ENCODE results near the gene PLEKHO2.

PLEKHO2 gene

GRCh38 chr15:64894395-64895056 lies 52.8 kb downstream of the PLEKHO2 start:
- DNase-seq (ENCODE audit: low read depth): peak; percentile 56

GRCh38 chr15:64895285-64896065 lies 53.8 kb downstream of the PLEKHO2 start:
- DNase-seq (ENCODE audit: low read depth): no peak

GRCh38 chr15:64896371-64897069 lies 54.8 kb downstream of the PLEKHO2 start:
- DNase-seq (ENCODE audit: low read depth): no peak

GRCh38 chr15:64897345-64897985 lies 55.8 kb downstream of the PLEKHO2 start:
- no peak for DNase-seq (ENCODE audit: low read depth)

GRCh38 chr15:64898406-64898805 lies 56.7 kb downstream of the PLEKHO2 start:
- no peak for DNase-seq (ENCODE audit: low read depth)

GRCh38 chr15:64901141-64901540 lies 59.4 kb downstream of the PLEKHO2 start:
- no peak for DNase-seq (ENCODE audit: low read depth)

GRCh38 chr15:64901914-64902313 lies 60.2 kb downstream of the PLEKHO2 start:
- no peak for DNase-seq (ENCODE audit: low read depth)

- DNase-seq (ENCODE audit: low read depth): no peak
These were observed 61.1 kb downstream of the PLEKHO2 start for GRCh38 chr15:64902863-64903262.

GRCh38 chr15:64903326-64903950 lies 61.7 kb downstream of the PLEKHO2 start:
- no peak for DNase-seq (ENCODE audit: low read depth)

GRCh38 chr15:64904189-64904588 lies 62.5 kb downstream of the PLEKHO2 start:
- DNase-seq (ENCODE audit: low read depth): no peak

- DNase-seq (ENCODE audit: low read depth): peak; percentile 68
These were observed 63.6 kb downstream of the PLEKHO2 start for GRCh38 chr15:64905119-64905831.

GRCh38 chr15:64905941-64906340 lies 64.2 kb downstream of the PLEKHO2 start:
- DNase-seq (ENCODE audit: low read depth): no peak

- no peak for DNase-seq (ENCODE audit: low read depth)
These were observed 64.7 kb downstream of the PLEKHO2 start for GRCh38 chr15:64906402-64906801.

GRCh38 chr15:64907991-64908390 lies 66.3 kb downstream of the PLEKHO2 start:
- DNase-seq (ENCODE audit: low read depth): no peak

- DNase-seq (ENCODE audit: low read depth): no peak
These were observed 67.8 kb downstream of the PLEKHO2 start for GRCh38 chr15:64909546-64909945.

- DNase-seq (ENCODE audit: low read depth): peak; percentile 12
These were observed 69.8 kb downstream of the PLEKHO2 start, which contains the start of gene ANKDD1A for GRCh38 chr15:64911311-64912186. ANKDD1A (plus strand) TSS chr15:64911902; CDS start chr15:64911931, 29 bp downstream.

GRCh38 chr15:64912379-64913325 lies 70.9 kb downstream of the PLEKHO2 start:
- DNase-seq (ENCODE audit: low read depth): no peak

- DNase-seq (ENCODE audit: low read depth): no peak
These were observed 74.0 kb downstream of the PLEKHO2 start for GRCh38 chr15:64915518-64916227.
